GM19043 (cell line): ENCODE results near the gene KCNIP2.
A peak's percentile ranks its signal among the peaks of the same experiment; 100 is the strongest.

Experiments
- ATAC-seq: cut with Tn5 transposase; IDR thresholded peaks from one replicate; pipeline ENCODE4 v1.9.1; 2021; ENCODE audit warnings: low read depth; ENCODE audit not compliant: unreplicated experiment

Gene KCNIP2

GRCh38 chr10:101843032-101844021 is at the start of gene KCNIP2:
Gene KCNIP2, minus strand, starts transcription at chr10:101843800. Its CDS starts 232 bp downstream, at chr10:101843568.
- ATAC-seq, result no peak

GRCh38 chr10:101892782-101893391 is 49.3 kb upstream of the KCNIP2 start:
- ATAC-seq, result no peak

- no peak for ATAC-seq
Observed at GRCh38 chr10:101889256-101890210, 45.9 kb upstream of the KCNIP2 start.

- no peak for ATAC-seq
Observed at GRCh38 chr10:101888251-101888949, 44.8 kb upstream of the KCNIP2 start.

GRCh38 chr10:101887775-101888174 is 44.2 kb upstream of the KCNIP2 start:
- ATAC-seq, result no peak

- ATAC-seq, result no peak
Observed at GRCh38 chr10:101886521-101887312, 43.1 kb upstream of the KCNIP2 start.

GRCh38 chr10:101881036-101881774 is 37.6 kb upstream of the KCNIP2 start:
- ATAC-seq, result no peak

GRCh38 chr10:101880232-101880573 is 36.6 kb upstream of the KCNIP2 start:
- ATAC-seq, result no peak

GRCh38 chr10:101879456-101880231 is 36.0 kb upstream of the KCNIP2 start:
- ATAC-seq, result no peak

- ATAC-seq, result no peak
Observed at GRCh38 chr10:101878869-101879268, 35.3 kb upstream of the KCNIP2 start.

- ATAC-seq, result no peak
Observed at GRCh38 chr10:101875068-101875688, 31.6 kb upstream of the KCNIP2 start.

- no peak for ATAC-seq
Observed at GRCh38 chr10:101874252-101874651, 30.7 kb upstream of the KCNIP2 start.

GRCh38 chr10:101867931-101868330 is 24.3 kb upstream of the KCNIP2 start:
- no peak for ATAC-seq

- no peak for ATAC-seq
Observed at GRCh38 chr10:101859530-101859929, 15.9 kb upstream of the KCNIP2 start.

- ATAC-seq, result peak; percentile 74
Observed at GRCh38 chr10:101858723-101859500, 15.3 kb upstream of the KCNIP2 start.

GRCh38 chr10:101857802-101858476 is 14.3 kb upstream of the KCNIP2 start:
- no peak for ATAC-seq
